ENCODE results near the gene TNFAIP8L3.

GRCh38 chr15:51007131-51007666, 87.5 kb downstream of the TNFAIP8L3 start:
- no peak for TF ChIP-seq CTCF (IDR thresholded peaks at IDR 0.05; ENCODE audit: low read length)
- no peak for TF ChIP-seq EZH2 (optimal IDR thresholded peaks at IDR 0.05; ENCODE audit: low read depth, low read length)
- TF ChIP-seq EZH2phosphoT487 (IDR thresholded peaks at IDR 0.05; ENCODE audit: low read length) = no peak

Data from MM.1S (cell line).